PC-3 (cell line): Measurements from ENCODE around the gene IPP. TPM values are rescaled to one million over a fixed set of nuclear protein-coding genes. Genes with fewer than 3 reads are reported as not detected.

Experiments used
- ATAC-seq: fragments of 200-7000 bp; cut with Tn5 transposase; 2 replicates; pipeline ENCODE4 v1.9.1; 2020; ENCODE audit warnings: mild to moderate bottlenecking, moderate library complexity
- BruUV-seq: library from RNA; stranded (reverse); fragments of 400-500 nt; replicated peaks from 2 replicates; lab custom pipeline; 2021; lab: Mats Ljungman, UMichigan
- CTCF ChIA-PET: fragments of 300-600 bp; sonication (Branson Sonifier 250); formaldehyde crosslinking; loops from one replicate; lab custom pipeline; 2022; ENCODE audit warnings: antibody characterized with exemption; lab: Charles Lee
- POLR2A ChIA-PET: fragments of 300-600 bp; sonication (Branson Sonifier 250); formaldehyde crosslinking; loops from one replicate; lab custom pipeline; 2022; ENCODE audit warnings: antibody characterized with exemption; ENCODE audit not compliant: unreplicated experiment; lab: Charles Lee
- DNase-seq: peaks from one replicate; pipeline ENCODE4 v3.0.0-alpha.2; 2015
- H2AFZ ChIP-seq: fragments of 300-600 bp; sonication (generic); 2 replicates; pipeline ENCODE4 v1.6.0; 2016; ENCODE audit warnings: antibody characterized with exemption, low read length
- H3F3A ChIP-seq: fragments of 300-600 bp; sonication (generic); one replicate; pipeline ENCODE4 v1.6.0; 2017; ENCODE audit warnings: antibody characterized with exemption, low read length, control low read depth, mild to moderate bottlenecking; ENCODE audit not compliant: unreplicated experiment
- H3K27ac ChIP-seq: fragments of 300-600 bp; sonication (generic); 2 replicates; pipeline ENCODE4 v1.5.1; 2016; ENCODE audit warnings: mild to moderate bottlenecking, low read length
- H3K27me3 ChIP-seq: fragments of 300-600 bp; sonication (generic); 2 replicates; pipeline ENCODE4 v1.6.1; 2016; ENCODE audit warnings: low read length, mixed read lengths
- H3K36me3 ChIP-seq: fragments of 300-600 bp; sonication (generic); 2 replicates; pipeline ENCODE4 v1.6.1; 2016; ENCODE audit warnings: low read depth, mixed run types, low read length, mixed read lengths
- H3K4me1 ChIP-seq: fragments of 300-600 bp; sonication (generic); 2 replicates; pipeline ENCODE4 v1.5.1; 2016; ENCODE audit warnings: low read length; ENCODE audit not compliant: insufficient read depth
- H3K4me2 ChIP-seq: fragments of 300-600 bp; sonication (generic); 2 replicates; pipeline ENCODE4 v1.6.0; 2016; ENCODE audit warnings: low read length
- H3K4me3 ChIP-seq: fragments of 300-600 bp; sonication (generic); 2 replicates; pipeline ENCODE4 v1.5.1; 2016; ENCODE audit warnings: mild to moderate bottlenecking, low read length, mixed read lengths
- H3K79me2 ChIP-seq: fragments of 300-600 bp; sonication (generic); 2 replicates; pipeline ENCODE4 v1.6.1; 2017; ENCODE audit warnings: low read length, mixed read lengths
- H3K9ac ChIP-seq: fragments of 300-600 bp; sonication (generic); 2 replicates; pipeline ENCODE4 v1.6.0; 2016; ENCODE audit warnings: mild to moderate bottlenecking, low read length
- H3K9me2 ChIP-seq: fragments of 300-600 bp; sonication (generic); replicated peaks from 2 replicates; pipeline ENCODE4 v1.6.1; 2016; ENCODE audit warnings: mixed run types, low read length, mixed read lengths
- H3K9me3 ChIP-seq: fragments of 300-600 bp; sonication (generic); 2 replicates; pipeline ENCODE4 v1.6.1; 2016; ENCODE audit warnings: low read length, mixed read lengths
- H4K20me1 ChIP-seq: fragments of 300-600 bp; sonication (generic); 2 replicates; pipeline ENCODE4 v1.6.1; 2016; ENCODE audit warnings: low read length, mixed read lengths
- CTCF ChIP-seq: fragments of 300-600 bp; sonication (generic); conservative IDR thresholded peaks from 2 replicates; pipeline ENCODE4 v1.5.1; 2017; ENCODE audit warnings: antibody characterized with exemption, low read depth, mild to moderate bottlenecking, low read length
- EZH2 ChIP-seq: fragments of 300-600 bp; sonication (generic); IDR thresholded peaks from one replicate; pipeline ENCODE4 v1.6.1; 2017; ENCODE audit warnings: antibody characterized with exemption, mild to moderate bottlenecking, low read length; ENCODE audit not compliant: unreplicated experiment
- EZH2phosphoT487 ChIP-seq: fragments of 300-600 bp; sonication (generic); IDR thresholded peaks from 2 replicates; pipeline ENCODE4 v1.6.1; 2018; ENCODE audit warnings: mild to moderate bottlenecking, antibody characterized with exemption, low read length, borderline replicate concordance
- intact Hi-C: fragments of 100-400 bp; cut with micrococcal nuclease; formaldehyde crosslinking; loops from 2 replicates; pipeline ENCODE4 v1.9.0; 2023
- total RNA-seq: library from RNA; depleted of rRNA; stranded (reverse); fragments of >200 nt; gene quantifications from 2 replicates; pipeline ENCODE4 v1.2.3, GENCODE V29; 2014

Gene IPP
- total RNA-seq, 1 experiment from 2014 or later: 6.6 TPM

- Histone ChIP-seq H3K4me3 (peak overlapping the region; percentile 99), H2AFZ (peak overlapping the region; percentile 83), H3K27me3 (no peaks in the 10 kb centered on the region), H3K36me3 (peaks cover 4% of the 10 kb centered on the region; the same call in 1 of the 2 replicates), H3K9me2 (no peaks in the 10 kb centered on the region), H3K9me3 (no peaks in the 10 kb centered on the region), H3K79me2 (peaks cover 84% of the 10 kb centered on the region), H3K4me1 (peaks cover 30% of the 10 kb centered on the region), H3K4me2 (peak overlapping the region; percentile 99), H3K27ac (peak overlapping the region; percentile 98), H4K20me1 (peaks cover 29% of the 10 kb centered on the region), H3F3A (no peaks in the 10 kb centered on the region), H3K9ac (peak overlapping the region; percentile 99)
- POLR2A ChIA-PET: interaction anchor here (0.6 kb wide), 1 partner anchor 117 kb away, joined by 4 read pairs; no protein-coding TSS in a partner anchor
- BruUV-seq: no TSS peak
- TF ChIP-seq CTCF: no peak
- no peak for TF ChIP-seq EZH2phosphoT487
- TF ChIP-seq EZH2: no peak
- ATAC-seq (no peak), DNase-seq (peak; percentile 15)
- CTCF ChIA-PET: no interaction called here
- intact Hi-C loops: loop anchor here (2.0 to 5.0 kb wide), 3 partner anchors 43 to 197 kb away; partner anchors contain the start of gene NASP
These were observed 65.0 kb downstream of the IPP start for GRCh38 chr1:45685308-45686014.

GRCh38 chr1:45684402-45684801 lies 66.1 kb downstream of the IPP start:
- H2AFZ ChIP-seq: no peak overlapping the region
- no peaks in the 10 kb centered on the region for H3K36me3 ChIP-seq
- intact Hi-C loops: no loop called here
- peak overlapping the region; percentile 99 for H3K4me2 ChIP-seq
- H3K27ac ChIP-seq: no peak overlapping the region
- no peaks in the 10 kb centered on the region for H3K27me3 ChIP-seq
- no peaks in the 10 kb centered on the region for H3F3A ChIP-seq
- peaks cover 84% of the 10 kb centered on the region for H3K79me2 ChIP-seq
- DNase-seq (no peak), ATAC-seq (no peak)
- TF ChIP-seq CTCF: no peak
- no peak for TF ChIP-seq EZH2phosphoT487
- TF ChIP-seq EZH2: no peak
- no peaks in the 10 kb centered on the region for H3K9me3 ChIP-seq
- BruUV-seq: no TSS peak
- H3K9me2 ChIP-seq: no peaks in the 10 kb centered on the region
- peak overlapping the region; percentile 99 for H3K4me3 ChIP-seq
- ChIA-PET CTCF (no interaction called here), POLR2A (interaction anchor here (0.7 kb wide), 1 partner anchor 41 kb away, joined by 6 read pairs; no protein-coding TSS in a partner anchor)
- H3K9ac ChIP-seq: peak overlapping the region; percentile 99
- peaks cover 37% of the 10 kb centered on the region for H3K4me1 ChIP-seq
- H4K20me1 ChIP-seq: peaks cover 35% of the 10 kb centered on the region

- Histone ChIP-seq H2AFZ (no peak overlapping the region), H3K27ac (no peak overlapping the region), H3K36me3 (no peaks in the 10 kb centered on the region; the same call in 1 of the 2 replicates), H3K4me3 (no peak overlapping the region), H3K27me3 (no peaks in the 10 kb centered on the region), H3F3A (no peaks in the 10 kb centered on the region), H3K79me2 (peaks cover 84% of the 10 kb centered on the region), H3K9me3 (no peaks in the 10 kb centered on the region), H3K9ac (no peak overlapping the region), H3K9me2 (no peaks in the 10 kb centered on the region), H4K20me1 (peaks cover 50% of the 10 kb centered on the region), H3K4me2 (peak overlapping the region; percentile 4; the same call in 1 of the 2 replicates), H3K4me1 (peaks cover 44% of the 10 kb centered on the region)
- DNase-seq (no peak), ATAC-seq (no peak)
- TF ChIP-seq CTCF (no peak), EZH2phosphoT487 (no peak), EZH2 (no peak)
- ChIA-PET CTCF (no interaction called here), POLR2A (no interaction called here)
- BruUV-seq: no TSS peak
- intact Hi-C loops: no loop called here
These were observed 67.5 kb downstream of the IPP start for GRCh38 chr1:45682942-45683341.
